GM12891 (cell line): Measurements from ENCODE around the gene HDAC4.

ENCODE experiments used
- POLR2A ChIP-seq: IDR thresholded peaks from 2 replicates; pipeline ENCODE4 v1.6.1; 2011; ENCODE audit warnings: low read depth, low read length, control low read depth
- TAF1 ChIP-seq: IDR thresholded peaks from 2 replicates; pipeline ENCODE4 v1.6.1; 2011; ENCODE audit warnings: low read depth, low read length, control low read depth

DNA sequence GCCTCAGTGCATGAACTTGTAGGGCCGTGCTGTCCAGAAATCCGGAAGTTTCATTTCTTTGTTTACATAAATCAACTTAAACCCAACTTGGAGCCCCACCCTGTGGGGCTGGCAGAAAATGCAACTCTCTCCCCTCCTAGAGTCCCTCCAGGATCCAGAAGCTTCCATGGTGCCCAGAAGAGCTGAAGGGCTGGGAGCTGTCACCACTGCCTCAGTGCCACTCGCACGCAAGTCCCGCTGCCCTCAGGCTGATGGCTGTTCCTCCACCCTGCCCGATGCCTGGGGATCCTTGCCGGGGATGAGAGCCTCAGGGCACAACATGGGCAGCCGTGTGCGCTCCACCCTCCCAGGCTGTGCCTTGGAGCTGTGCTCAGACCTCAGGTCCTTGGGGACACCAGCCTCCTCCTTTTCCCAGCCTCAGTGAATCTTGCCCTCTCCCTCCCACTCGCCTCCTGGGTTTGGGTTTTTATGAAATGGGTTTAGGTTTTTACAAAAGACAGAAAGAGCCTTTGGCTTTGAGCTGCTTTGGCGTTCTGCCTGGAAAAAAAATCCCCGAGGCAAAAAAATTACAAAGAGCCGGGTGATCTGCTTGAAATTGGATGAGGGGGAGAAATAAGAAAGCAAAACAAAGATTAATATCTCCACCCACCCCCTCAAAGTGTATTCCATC is 397.7 kb downstream of the HDAC4 start:
- no peak for TF ChIP-seq POLR2A
- TF ChIP-seq TAF1: no peak
